Naive thymus-derived CD4-positive, alpha-beta T cell (primary cell): ENCODE measurements around the gene ENTR1. TPM values are rescaled to one million over a fixed set of nuclear protein-coding genes. Genes with fewer than 3 reads are reported as not detected.

ENCODE experiments used
- ATAC-seq: fragments of 150-1000 bp; cut with Tn5 transposase; 2 replicates; pipeline ENCODE4 v1.10.0; 2021; ENCODE audit warnings: mild to moderate bottlenecking, moderate library complexity
- CTCF ChIA-PET: fragments of 350-600 bp; sonication (Branson Sonifier 250); formaldehyde crosslinking; loops from one replicate; lab custom pipeline; 2021; ENCODE audit warnings: antibody characterized with exemption; lab: Charles Lee
- POLR2A ChIA-PET: fragments of 350-600 bp; sonication (Branson Sonifier 250); formaldehyde crosslinking; loops from one replicate; lab custom pipeline; 2021; ENCODE audit warnings: antibody characterized with exemption, inconsistent platforms; lab: Charles Lee
- DNase-seq, 9 donors: peaks; one replicate each; pipeline versions ENCODE4 v3.0.0 to v3.0.0-alpha.2; 2020 to 2022; ENCODE audit warnings: mixed read lengths in 1 of 9
- H3K27ac ChIP-seq: one replicate; pipeline ENCODE4 v1.7.0; 2013; ENCODE audit warnings: mild to moderate bottlenecking, low read depth, low read length, moderate library complexity
- H3K27me3 ChIP-seq, 2 donors: one replicate each; pipeline ENCODE4 v1.7.0; 2013; ENCODE audit warnings: low read length in 2 of 2, mild to moderate bottlenecking in 2 of 2, moderate library complexity in 2 of 2; ENCODE audit not compliant: control insufficient read depth in 2 of 2, insufficient read depth in 2 of 2
- H3K36me3 ChIP-seq, 3 experiments: 1 replicate in 2 of 3; 2 replicates in 1 of 3; pipeline ENCODE4 v1.7.0; 2013; ENCODE audit warnings: low read length in 3 of 3, mild to moderate bottlenecking in 3 of 3, moderate library complexity in 1 of 3; ENCODE audit not compliant: insufficient read depth in 3 of 3, control insufficient read depth in 2 of 3
- H3K4me1 ChIP-seq, 2 donors: one replicate each; pipeline ENCODE4 v1.7.0; 2013; ENCODE audit warnings: low read length in 2 of 2, mild to moderate bottlenecking in 2 of 2, moderate library complexity in 1 of 2; ENCODE audit not compliant: control insufficient read depth in 2 of 2, insufficient read depth in 2 of 2
- H3K4me3 ChIP-seq: 2 replicates; pipeline ENCODE4 v1.7.0; 2013; ENCODE audit warnings: mild to moderate bottlenecking, low read length
- H3K9me3 ChIP-seq, 3 experiments: 1 replicate in 2 of 3; 2 replicates in 1 of 3; pipeline ENCODE4 v1.7.0; 2013; ENCODE audit warnings: low read length in 3 of 3; ENCODE audit not compliant: control insufficient read depth in 2 of 3
- H3K27ac Mint-ChIP-seq, 9 donors: one replicate each; pipeline ENCODE4 v1.8.0; 2020 to 2022; ENCODE audit warnings: mixed read lengths in 9 of 9, mild to moderate bottlenecking in 8 of 9, moderate library complexity in 5 of 9, inconsistent platforms in 2 of 9
- H3K27me3 Mint-ChIP-seq, 5 donors: one replicate each; pipeline ENCODE4 v1.8.0; 2021 to 2022; ENCODE audit warnings: mixed read lengths in 5 of 5, mild to moderate bottlenecking in 1 of 5
- H3K36me3 Mint-ChIP-seq, 5 donors: one replicate each; pipeline ENCODE4 v1.8.0; 2020 to 2022; ENCODE audit warnings: mixed read lengths in 5 of 5, mild to moderate bottlenecking in 3 of 5, inconsistent platforms in 1 of 5
- H3K4me1 Mint-ChIP-seq, 7 donors: one replicate each; pipeline ENCODE4 v1.8.0; 2020 to 2022; ENCODE audit warnings: mixed read lengths in 7 of 7, mild to moderate bottlenecking in 3 of 7, inconsistent platforms in 1 of 7
- H3K4me3 Mint-ChIP-seq, 10 donors: one replicate each; pipeline ENCODE4 v1.8.0; 2020 to 2022; ENCODE audit warnings: mild to moderate bottlenecking in 10 of 10, mixed read lengths in 10 of 10, moderate library complexity in 6 of 10, inconsistent platforms in 2 of 10
- H3K9me3 Mint-ChIP-seq, 11 donors: one replicate each; pipeline ENCODE4 v1.8.0; 2020 to 2022; ENCODE audit warnings: mixed read lengths in 11 of 11, mild to moderate bottlenecking in 4 of 11, inconsistent platforms in 1 of 11, moderate library complexity in 1 of 11
- intact Hi-C, 2 donors: fragments of 100-400 bp; cut with micrococcal nuclease; formaldehyde crosslinking; loops; one replicate each; pipeline ENCODE4 v1.15.1; 2023
- polyA plus RNA-seq, 2 donors: library from polyadenylated mRNA; unstranded; fragments of 300-500 nt; fragmentation: Illumina TruSeq; gene quantifications; one replicate each; pipeline ENCODE4 v1.2.3, GENCODE V29; 2021
- total RNA-seq, 6 experiments: library from RNA in 5 of 6; stranded (reverse) in 5 of 6; gene quantifications; 1 replicate in 5 of 6; 2 replicates in 1 of 6; pipeline ENCODE4 v1.2.3 and lab custom pipeline; 2021 to 2026

The ENTR1 gene
- total and polyA plus RNA-seq, 7 experiments from 2014 or later, result 9.2 to 89.0 (median 65.9) TPM

GRCh38 chr9:136402067-136402466, 8.3 kb downstream of the ENTR1 start:
- peaks cover 36 to 66% (median 51%) of the 10 kb centered on the region in 7 donors for H3K4me1 Mint-ChIP-seq
- Histone ChIP-seq H3K36me3 (peaks cover 0 to 42% (median 4%) of the 10 kb centered on the region in 3 experiments), H3K4me3 (no peak overlapping the region), H3K27ac (peak overlapping the region; percentile 68), H3K27me3 (no peaks in the 10 kb centered on the region), H3K4me1 (peaks cover 40 to 41% of the 10 kb centered on the region in 2 donors), H3K9me3 (no peaks in the 10 kb centered on the region)
- no peaks in the 10 kb centered on the region for H3K9me3 Mint-ChIP-seq
- no peaks in the 10 kb centered on the region for H3K27me3 Mint-ChIP-seq
- H3K36me3 Mint-ChIP-seq, result peaks cover 0 to 29% (median 3%) of the 10 kb centered on the region in 5 donors
- peak overlapping the region in 4 of 9 donors; percentile 48 to 79 (median 61) for H3K27ac Mint-ChIP-seq
- ChIA-PET POLR2A (no interaction called here), CTCF (interaction anchor here (1.2 to 2.5 kb wide), 3 partner anchors 7 to 38 kb away, joined by 3 to 12 read pairs (median 8); partner anchors contain the start of genes ENTR1 and PMPCA)
- DNase-seq (no peak), ATAC-seq (no peak)
- intact Hi-C loops, result loop anchor here (2.0 to 10.0 kb wide), 6 partner anchors 37 to 495 kb away; partner anchors contain the start of genes CAMSAP1 (in 1 of the 2), INPP5E (in 1 of the 2), NOTCH1 (in 1 of the 2) and SEC16A (in 1 of the 2)
- peak overlapping the region in 5 of 10 donors; percentile 13 to 37 (median 27) for H3K4me3 Mint-ChIP-seq

- Histone ChIP-seq H3K27me3 (no peaks in the 10 kb centered on the region), H3K9me3 (no peaks in the 10 kb centered on the region), H3K4me3 (no peak overlapping the region), H3K36me3 (peaks cover 4 to 45% (median 6%) of the 10 kb centered on the region in 3 experiments), H3K4me1 (peaks cover 40 to 41% of the 10 kb centered on the region in 2 donors), H3K27ac (no peak overlapping the region)
- ATAC-seq (no peak), DNase-seq (no peak)
- H3K9me3 Mint-ChIP-seq, result no peaks in the 10 kb centered on the region
- H3K27ac Mint-ChIP-seq, result peak overlapping the region in 6 of 9 donors; percentile 16 to 68 (median 34)
- ChIA-PET CTCF (interaction anchor here (0.8 to 2.5 kb wide), 5 partner anchors 8 to 90 kb away, joined by 3 to 12 read pairs (median 5); partner anchors contain the start of genes ENTR1 and PMPCA), POLR2A (interaction anchor here (2.3 kb wide), 1 partner anchor 8 kb away, joined by 14 read pairs; the partner anchor contains the start of genes ENTR1 and PMPCA)
- H3K4me1 Mint-ChIP-seq, result peaks cover 35 to 68% (median 51%) of the 10 kb centered on the region in 7 donors
- H3K36me3 Mint-ChIP-seq, result peaks cover 0 to 26% (median 0%) of the 10 kb centered on the region in 5 donors
- H3K4me3 Mint-ChIP-seq, result peak overlapping the region in 6 of 10 donors; percentile 14 to 86 (median 42)
- intact Hi-C loops, result loop anchor here (2.0 to 10.0 kb wide), 6 partner anchors 133 to 494 kb away; partner anchors contain the start of genes CAMSAP1 (in 1 of the 2), NOTCH1 (in 1 of the 2) and QSOX2 (in 1 of the 2)
- H3K27me3 Mint-ChIP-seq, result no peaks in the 10 kb centered on the region
Measured at GRCh38 chr9:136401173-136401922, 9.1 kb downstream of the ENTR1 start.

GRCh38 chr9:136400038-136400834, 10.2 kb downstream of the ENTR1 start, which contains the start of gene SNAPC4:
SNAPC4 (minus strand) TSS chr9:136400170; CDS start chr9:136398428, 1,742 bp downstream.
- intact Hi-C loops, result loop anchor here (1.0 to 10.0 kb wide), 13 partner anchors 10 to 493 kb away; partner anchors contain the start of genes DNLZ (in 2 of the 2), ENTR1 (in 2 of the 2), PMPCA (in 2 of the 2) and CAMSAP1 (in 1 of the 2)
- ATAC-seq, result peak; percentile 91
- Histone ChIP-seq H3K36me3 (peaks cover 0 to 49% (median 14%) of the 10 kb centered on the region in 3 experiments), H3K4me3 (peak within 1 kb of the TSS; percentile 62), H3K27ac (peak within 1 kb of the TSS; percentile 62), H3K27me3 (no peaks in the 10 kb centered on the region), H3K9me3 (no peaks in the 10 kb centered on the region), H3K4me1 (peaks cover 33 to 38% of the 10 kb centered on the region in 2 donors)
- peak; percentile 77 to 93 (median 87) for DNase-seq
- peaks cover 30 to 61% (median 45%) of the 10 kb centered on the region in 7 donors for H3K4me1 Mint-ChIP-seq
- ChIA-PET POLR2A (interaction anchor here (2.3 kb wide), 1 partner anchor 9 kb away, joined by 14 read pairs; the partner anchor contains the start of genes ENTR1 and PMPCA), CTCF (interaction anchor here (0.5 to 2.5 kb wide), 6 partner anchors 9 to 89 kb away, joined by 3 to 12 read pairs (median 6); partner anchors contain the start of genes ENTR1 and PMPCA)
- peaks cover 0 to 20% (median 0%) of the 10 kb centered on the region in 5 donors for H3K36me3 Mint-ChIP-seq
- no peaks in the 10 kb centered on the region for H3K9me3 Mint-ChIP-seq
- no peaks in the 10 kb centered on the region for H3K27me3 Mint-ChIP-seq
- peak within 1 kb of the TSS in 8 of 9 donors; percentile 26 to 78 (median 76) for H3K27ac Mint-ChIP-seq
- H3K4me3 Mint-ChIP-seq, result peak within 1 kb of the TSS; percentile 83 to 90 (median 86)

GRCh38 chr9:136399176-136400037, 11.0 kb downstream of the ENTR1 start:
- no peaks in the 10 kb centered on the region for H3K27me3 Mint-ChIP-seq
- peaks cover 25 to 30% of the 10 kb centered on the region in 2 donors for H3K4me1 ChIP-seq
- peak overlapping the region; percentile 60 for H3K27ac ChIP-seq
- ATAC-seq (peak; percentile 24), DNase-seq (peak in 4 of 9 donors; percentile 15 to 57 (median 26))
- no peaks in the 10 kb centered on the region for H3K27me3 ChIP-seq
- H3K9me3 Mint-ChIP-seq, result no peaks in the 10 kb centered on the region
- H3K36me3 Mint-ChIP-seq, result peaks cover 0 to 14% (median 0%) of the 10 kb centered on the region in 5 donors
- peak overlapping the region; percentile 83 to 90 (median 86) for H3K4me3 Mint-ChIP-seq
- H3K4me1 Mint-ChIP-seq, result peaks cover 23 to 52% (median 37%) of the 10 kb centered on the region in 7 donors
- H3K27ac Mint-ChIP-seq, result peak overlapping the region in 7 of 9 donors; percentile 26 to 78 (median 77)
- H3K36me3 ChIP-seq, result peaks cover 0 to 52% (median 18%) of the 10 kb centered on the region in 3 experiments
- H3K4me3 ChIP-seq, result peak overlapping the region; percentile 62
- intact Hi-C loops, result loop anchor here (1.0 to 10.0 kb wide), 13 partner anchors 11 to 492 kb away; partner anchors contain the start of genes DNLZ (in 2 of the 2), ENTR1 (in 2 of the 2), PMPCA (in 2 of the 2) and CAMSAP1 (in 1 of the 2)
- no peaks in the 10 kb centered on the region for H3K9me3 ChIP-seq
- CTCF ChIA-PET, result interaction anchor here (0.5 to 2.5 kb wide), 2 partner anchors 10 to 18 kb away, joined by 8 to 12 read pairs; partner anchors contain the start of genes ENTR1 and PMPCA
- POLR2A ChIA-PET, result interaction anchor here (0.6 to 2.3 kb wide), 4 partner anchors 10 to 440 kb away, joined by 3 to 14 read pairs (median 5); partner anchors contain the start of genes DNLZ, ENTR1 and PMPCA

- POLR2A ChIA-PET, result interaction anchor here (0.8 to 1.7 kb wide), 2 partner anchors 35 to 165 kb away, joined by 4 to 6 read pairs; partner anchors contain the start of gene DNLZ
- Mint-ChIP-seq H3K27ac (peak overlapping the region in 2 of 9 donors; percentile 43 to 75), H3K36me3 (peaks cover 0 to 14% (median 0%) of the 10 kb centered on the region in 5 donors)
Measured at GRCh38 chr9:136398286-136398685, 12.1 kb downstream of the ENTR1 start.

More at GRCh38 chr9:136398286-136398685, 12.1 kb downstream of the ENTR1 start:
- H3K9me3 ChIP-seq, result no peaks in the 10 kb centered on the region
- no peak for DNase-seq
- Mint-ChIP-seq H3K4me1 (peaks cover 16 to 41% (median 26%) of the 10 kb centered on the region in 7 donors), H3K27me3 (no peaks in the 10 kb centered on the region), H3K9me3 (no peaks in the 10 kb centered on the region), H3K4me3 (peak overlapping the region; percentile 83 to 90 (median 86))
- intact Hi-C loops, result no loop called here
- no peak overlapping the region for H3K4me3 ChIP-seq
- H3K27me3 ChIP-seq, result no peaks in the 10 kb centered on the region
- peaks cover 0 to 64% (median 18%) of the 10 kb centered on the region in 3 experiments for H3K36me3 ChIP-seq
- peaks cover 16 to 19% of the 10 kb centered on the region in 2 donors for H3K4me1 ChIP-seq
- ATAC-seq, result no peak
- no peak overlapping the region for H3K27ac ChIP-seq
- CTCF ChIA-PET, result interaction anchor here (1.1 kb wide), 1 partner anchor 11 kb away, joined by 3 read pairs; no protein-coding TSS in a partner anchor
